H1 (cell line): ENCODE measurements around the gene SMIM34. TPM values are rescaled to one million over a fixed set of nuclear protein-coding genes. Genes with fewer than 3 reads are reported as not detected.
"Not testable (repeated sequence)": the region's sequence is repeated elsewhere in the genome, so short reads cannot be mapped to it uniquely, and the experiment has no call there.

Experiments used
- CTCF ChIA-PET: fragments of 300-600 bp; sonication (Branson Sonifier 250); formaldehyde crosslinking; loops from one replicate; lab custom pipeline; 2021; ENCODE audit not compliant: partially characterized antibody; lab: Charles Lee
- POLR2A ChIA-PET: fragments of 300-600 bp; sonication (Branson Sonifier 250); formaldehyde crosslinking; loops from one replicate; lab custom pipeline; 2021; ENCODE audit warnings: inconsistent platforms; ENCODE audit not compliant: partially characterized antibody; lab: Charles Lee
- DNase-seq, 2 experiments: peaks; one replicate each; pipeline versions ENCODE4 v3.0.0 to v3.0.0-alpha.2; 2010 to 2022; ENCODE audit warnings: low spot score in 2 of 2, low read depth in 1 of 2, mixed read lengths in 1 of 2
- FAIRE-seq: peaks from 2 replicates; lab custom pipeline; 2011; peaks lifted over from hg19 to GRCh38; lab: Jason Lieb, UNC
- H2AFZ ChIP-seq: 2 replicates; pipeline ENCODE4 v1.8.1; 2012; ENCODE audit warnings: low read length, inconsistent platforms
- H2AK5ac ChIP-seq: 2 replicates; pipeline ENCODE4 v1.6.1; 2013; ENCODE audit warnings: low read depth, low read length
- H2BK120ac ChIP-seq: replicated peaks from 2 replicates; pipeline ENCODE3; 2013; ENCODE audit warnings: low read depth, low read length, inconsistent platforms
- H2BK12ac ChIP-seq: 2 replicates; pipeline ENCODE4 v1.6.1; 2013; ENCODE audit warnings: low read depth, low read length
- H2BK15ac ChIP-seq: 2 replicates; pipeline ENCODE4 v1.6.1; 2013; ENCODE audit warnings: low read length
- H2BK20ac ChIP-seq: 2 replicates; pipeline ENCODE4 v1.6.1; 2013; ENCODE audit warnings: low read length
- H2BK5ac ChIP-seq: 2 replicates; pipeline ENCODE4 v1.6.1; 2013; ENCODE audit warnings: low read depth, low read length
- H3K14ac ChIP-seq: 2 replicates; pipeline ENCODE4 v1.6.1; 2013; ENCODE audit warnings: inconsistent platforms; ENCODE audit not compliant: insufficient read length
- H3K18ac ChIP-seq: 2 replicates; pipeline ENCODE4 v1.6.1; 2013; ENCODE audit warnings: low read length; ENCODE audit errors: extremely low read depth
- H3K23ac ChIP-seq: 2 replicates; pipeline ENCODE4 v1.6.1; 2013; ENCODE audit warnings: inconsistent platforms; ENCODE audit not compliant: insufficient read length
- H3K23me2 ChIP-seq: 2 replicates; pipeline ENCODE4 v1.6.1; 2013; ENCODE audit warnings: low read depth, low read length
- H3K27ac ChIP-seq: 2 replicates; pipeline ENCODE4 v1.6.1; 2011; ENCODE audit warnings: low read depth, low read length, inconsistent platforms
- H3K27me3 ChIP-seq, 4 experiments: replicated peaks in 1 of 4; 1 replicate in 1 of 4; 2 replicates in 3 of 4; pipeline versions ENCODE4 v1.6.1 to v1.8.1; 2011 to 2013; ENCODE audit warnings: low read length in 3 of 4, mild to moderate bottlenecking in 3 of 4, inconsistent platforms in 2 of 4, mixed read lengths in 2 of 4, moderate library complexity in 1 of 4; ENCODE audit not compliant: control insufficient read depth in 3 of 4, insufficient read depth in 3 of 4; ENCODE audit errors: extremely low read depth in 1 of 4
- H3K36me3 ChIP-seq, 4 experiments: 2 replicates each; pipeline versions ENCODE4 v1.6.1 to v1.8.1; 2011 to 2013; ENCODE audit warnings: mild to moderate bottlenecking in 4 of 4, low read length in 3 of 4, moderate library complexity in 2 of 4, control low read depth in 1 of 4, inconsistent platforms in 1 of 4; ENCODE audit not compliant: insufficient read depth in 4 of 4, control insufficient read depth in 2 of 4
- H3K4ac ChIP-seq: replicated peaks from 2 replicates; pipeline ENCODE3; 2013; ENCODE audit warnings: low read length, low read depth, mixed read lengths, inconsistent platforms; ENCODE audit not compliant: insufficient read length
- H3K4me1 ChIP-seq, 4 experiments: replicated peaks in 1 of 4; 1 replicate in 1 of 4; 2 replicates in 3 of 4; pipeline versions ENCODE4 v1.6.1 to v1.8.1; 2011 to 2013; ENCODE audit warnings: low read length in 3 of 4, inconsistent platforms in 2 of 4, mixed read lengths in 1 of 4; ENCODE audit not compliant: insufficient read depth in 4 of 4, control insufficient read depth in 3 of 4
- H3K4me2 ChIP-seq, 2 experiments: 2 replicates each; pipeline versions ENCODE4 v1.6.1 to v1.8.1; 2011 to 2013; ENCODE audit warnings: low read depth in 2 of 2, low read length in 2 of 2, control low read depth in 1 of 2, inconsistent platforms in 1 of 2, mild to moderate bottlenecking in 1 of 2; ENCODE audit not compliant: insufficient read depth in 1 of 2
- H3K4me3 ChIP-seq, 4 experiments: fragments of 200-600, 300-600 bp in 1 of 4; sonication (generic), shearing (Covaris generic), sonication (Bioruptor Twin) in 1 of 4; 2 replicates each; pipeline versions ENCODE4 v1.5.1 to v1.8.1; 2011 to 2016; ENCODE audit warnings: low read length in 4 of 4, low read depth in 3 of 4, control low read depth in 2 of 4, inconsistent platforms in 2 of 4, mild to moderate bottlenecking in 2 of 4, mixed read lengths in 1 of 4, moderate library complexity in 1 of 4; ENCODE audit not compliant: insufficient read depth in 2 of 4; ENCODE audit errors: extremely low read depth in 1 of 4
- H3K56ac ChIP-seq: replicated peaks from 2 replicates; pipeline ENCODE3; 2013; ENCODE audit warnings: low read depth, mild to moderate bottlenecking, mixed read lengths, low read length, inconsistent platforms; ENCODE audit not compliant: insufficient read length
- H3K79me1 ChIP-seq: 2 replicates; pipeline ENCODE4 v1.6.1; 2013; ENCODE audit warnings: low read depth, low read length, control low read depth
- H3K79me2 ChIP-seq, 2 experiments: 2 replicates each; pipeline versions ENCODE4 v1.6.1 to v1.8.1; 2012 to 2013; ENCODE audit warnings: low read length in 2 of 2, mild to moderate bottlenecking in 2 of 2, inconsistent platforms in 1 of 2; ENCODE audit not compliant: insufficient read depth in 2 of 2, control insufficient read depth in 1 of 2
- H3K9ac ChIP-seq, 4 experiments: replicated peaks in 1 of 4; 1 replicate in 1 of 4; 2 replicates in 3 of 4; pipeline versions ENCODE4 v1.6.1 to v1.8.1; 2011 to 2013; ENCODE audit warnings: low read depth in 3 of 4, low read length in 3 of 4, control low read depth in 2 of 4, mild to moderate bottlenecking in 2 of 4, moderate library complexity in 2 of 4, inconsistent platforms in 1 of 4; ENCODE audit errors: extremely low read depth in 1 of 4
- H3K9me3 ChIP-seq, 2 experiments: 2 replicates each; pipeline versions ENCODE4 v1.6.1 to v1.8.1; 2012 to 2013; ENCODE audit warnings: mild to moderate bottlenecking in 2 of 2, moderate library complexity in 2 of 2, control low read depth in 1 of 2, inconsistent platforms in 1 of 2, low read depth in 1 of 2, low read length in 1 of 2, mixed read lengths in 1 of 2; ENCODE audit not compliant: insufficient read depth in 2 of 2
- H4K20me1 ChIP-seq, 2 experiments: replicated peaks in 1 of 2; 2 replicates each; pipeline versions ENCODE3 to v1.8.1; 2011 to 2013; ENCODE audit warnings: inconsistent platforms in 2 of 2, low read length in 2 of 2, mild to moderate bottlenecking in 1 of 2; ENCODE audit not compliant: insufficient read depth in 2 of 2, control insufficient read depth in 1 of 2
- H4K5ac ChIP-seq: 2 replicates; pipeline ENCODE4 v1.6.1; 2013; ENCODE audit warnings: low read length, low read depth, mixed read lengths, inconsistent platforms; ENCODE audit not compliant: insufficient read length
- H4K8ac ChIP-seq: 2 replicates; pipeline ENCODE4 v1.8.0; 2013; ENCODE audit warnings: mild to moderate bottlenecking, moderate library complexity, low read length, inconsistent platforms; ENCODE audit not compliant: insufficient read depth; ENCODE audit errors: extremely low read depth
- H4K91ac ChIP-seq: replicated peaks from 2 replicates; pipeline ENCODE3; 2013; ENCODE audit warnings: low read length, mixed read lengths, inconsistent platforms; ENCODE audit not compliant: insufficient read length
- whole genome bisulfite sequencing, 2 experiments: shearing (Covaris generic) in 1 of 2; methylation state at CpG; one replicate each; pipeline versions ENCODE4 v1.1.6 to v1.1.7; 2013 to 2015; ENCODE audit warnings: low lambda C conversion rate in 2 of 2, mixed read lengths in 2 of 2, inconsistent platforms in 1 of 2, low coverage in 1 of 2, missing lambda C conversion rate in 1 of 2; ENCODE audit not compliant: insufficient replicate concordance in 2 of 2, insufficient coverage in 1 of 2, insufficient read length in 1 of 2; ENCODE audit errors: extremely low coverage in 1 of 2, missing lambda C conversion rate in 1 of 2; 5-methylcytosine and 5-hydroxymethylcytosine counted together
- polyA plus RNA-seq, 7 experiments: library from polyadenylated mRNA; depleted of rRNA in 3 of 7; stranded (reverse) in 5 of 7; unstranded in 2 of 7; fragments of >200 nt in 5 of 7; fragments of 200-250 nt in 2 of 7; gene quantifications; 1 replicate in 5 of 7; 2 replicates in 1 of 7; 4 replicates in 1 of 7; pipeline versions ENCODE4 v1.2.1 to v1.2.3, GENCODE V29; 2011 to 2013; ENCODE audit warnings: missing spikeins in 2 of 7, mixed read lengths in 2 of 7
- total RNA-seq: library from RNA; stranded (reverse); fragmentation: NEBNext Ultra II Directional; extraction: Animal tissue kit (Norgen Biotek cat#: 25700); gene quantifications from 2 replicates; pipeline ENCODE4 v1.2.1, GENCODE V29; 2021

The SMIM34 gene
- total and polyA plus RNA-seq, 2 of the 8 experiments (the other 6 are each of a cell fraction or from before 2014, with no cell fraction given): not detected

GRCh38 chr21:34400522-34400921 lies 23.2 kb downstream of the SMIM34 start:
- H4K8ac ChIP-seq, H3K27me3 ChIP-seq, H2BK20ac ChIP-seq, H3K56ac ChIP-seq, H2BK15ac ChIP-seq, POLR2A ChIA-PET, H4K20me1 ChIP-seq, H3K23me2 ChIP-seq, H2BK120ac ChIP-seq, H3K79me1 ChIP-seq, H3K4ac ChIP-seq, H3K4me2 ChIP-seq, H4K5ac ChIP-seq, H3K4me1 ChIP-seq, CTCF ChIA-PET, H3K4me3 ChIP-seq, H3K79me2 ChIP-seq, FAIRE-seq, H3K9ac ChIP-seq, H2BK5ac ChIP-seq, DNase-seq, H2AFZ ChIP-seq, H3K23ac ChIP-seq, H3K14ac ChIP-seq, H4K91ac ChIP-seq, H3K27ac ChIP-seq, H3K36me3 ChIP-seq, H3K18ac ChIP-seq, H2BK12ac ChIP-seq, H2AK5ac ChIP-seq, H3K9me3 ChIP-seq: not testable (repeated sequence)
- WGBS, 2 experiments: no CpG with 5 or more reads among the region's 5 CpGs

- H4K5ac ChIP-seq, H3K23ac ChIP-seq, H3K4me2 ChIP-seq, H4K20me1 ChIP-seq, H4K91ac ChIP-seq, H3K23me2 ChIP-seq, H3K56ac ChIP-seq, H3K27ac ChIP-seq, H2BK15ac ChIP-seq, POLR2A ChIA-PET, H2BK5ac ChIP-seq, H3K36me3 ChIP-seq, H3K18ac ChIP-seq, H4K8ac ChIP-seq, H3K4me1 ChIP-seq, H2BK20ac ChIP-seq, H3K14ac ChIP-seq, H3K4me3 ChIP-seq, H3K79me1 ChIP-seq, H3K9me3 ChIP-seq, H3K79me2 ChIP-seq, H2BK120ac ChIP-seq, H2BK12ac ChIP-seq, H2AFZ ChIP-seq, H3K9ac ChIP-seq, DNase-seq, CTCF ChIA-PET, H3K27me3 ChIP-seq, H3K4ac ChIP-seq, H2AK5ac ChIP-seq: not testable (repeated sequence)
- WGBS, 2 experiments: no CpG with 5 or more reads among the region's 14 CpGs
- peak; percentile 89 for FAIRE-seq
These were observed 39.9 kb downstream of the SMIM34 start for GRCh38 chr21:34383724-34384415.
